NCI-H526 treated with DMSO at 0.1 percent for 48 hours (cell line): ENCODE data around the gene ATP13A1.
A peak's percentile ranks its signal among the peaks of the same experiment; 100 is the strongest.

ENCODE experiments used
- DNase-seq: peaks from one replicate; lab custom pipeline; 2025; lab: John Stamatoyannopoulos, UW

Gene ATP13A1

GRCh38 chr19:19643158-19644053 lies 20.1 kb downstream of the ATP13A1 start, which contains the start of gene GMIP:
Gene GMIP (minus strand): TSS chr19:19643657. CDS start chr19:19643529, 128 bp downstream.
- peak; percentile 24 for DNase-seq

GRCh38 chr19:19642506-19643157 lies 20.8 kb downstream of the ATP13A1 start:
- no peak for DNase-seq

DNA sequence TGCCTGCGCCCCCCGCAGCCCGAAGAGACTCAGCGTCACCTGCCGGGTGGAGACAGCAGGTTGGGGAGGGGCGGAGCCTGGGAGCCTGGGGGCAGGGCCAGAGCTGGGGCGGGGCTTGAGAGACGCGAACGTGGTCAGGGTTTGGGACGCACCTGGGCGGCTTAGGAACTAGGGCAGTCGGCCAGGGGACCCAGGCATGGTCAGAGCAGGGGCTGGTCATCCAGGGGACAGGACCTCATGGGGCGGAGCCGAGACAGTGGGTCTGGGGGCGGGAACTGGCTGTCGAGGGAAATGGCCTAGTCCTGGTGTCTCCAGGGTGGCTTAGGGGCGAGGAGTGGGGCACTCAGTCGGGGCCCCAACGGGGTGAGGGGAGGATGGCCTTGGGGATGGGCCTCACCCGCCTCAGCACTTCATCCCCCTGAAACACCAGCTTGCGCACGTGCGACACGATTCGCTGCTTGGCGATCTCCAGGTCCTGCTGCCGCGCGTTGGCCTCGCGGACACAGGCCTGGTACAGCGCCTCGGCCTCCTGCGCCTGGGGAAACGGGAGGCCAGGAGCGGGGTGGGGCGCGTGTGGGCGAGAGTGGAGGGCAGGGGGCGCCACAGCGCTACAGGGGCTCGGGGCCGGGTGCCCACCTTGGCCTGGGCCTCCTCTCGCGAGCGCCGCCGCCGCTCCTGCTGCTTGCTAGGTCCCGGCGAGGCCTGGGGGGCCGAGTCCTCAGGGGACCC lies 25.8 kb downstream of the ATP13A1 start:
- DNase-seq = no peak

GRCh38 chr19:19637186-19637522 lies 26.3 kb downstream of the ATP13A1 start:
- DNase-seq = no peak

- DNase-seq = no peak
Observed at GRCh38 chr19:19636573-19637185, 26.8 kb downstream of the ATP13A1 start.

DNA sequence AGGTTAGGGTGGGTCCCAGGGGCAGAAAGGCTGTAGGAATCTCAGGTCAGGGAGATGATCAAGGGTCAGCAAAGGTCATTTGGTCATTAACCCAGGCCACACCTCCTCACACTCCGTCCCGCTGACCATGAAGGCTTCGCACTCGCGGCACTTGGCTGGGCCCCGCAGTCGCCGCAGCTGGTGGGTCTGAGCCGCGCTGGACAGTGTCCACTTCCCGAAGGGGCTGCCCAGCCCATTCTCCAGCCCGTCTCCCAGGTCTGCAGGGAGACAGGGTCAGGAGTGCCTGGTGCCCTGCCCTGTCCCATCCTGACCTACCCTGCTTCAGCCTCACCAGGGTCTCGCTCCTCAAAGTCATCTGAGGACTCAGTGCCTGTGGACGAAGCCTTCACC lies 28.2 kb downstream of the ATP13A1 start:
- no peak for DNase-seq

- DNase-seq = no peak
Observed at GRCh38 chr19:19634516-19635312, 28.8 kb downstream of the ATP13A1 start.

DNA sequence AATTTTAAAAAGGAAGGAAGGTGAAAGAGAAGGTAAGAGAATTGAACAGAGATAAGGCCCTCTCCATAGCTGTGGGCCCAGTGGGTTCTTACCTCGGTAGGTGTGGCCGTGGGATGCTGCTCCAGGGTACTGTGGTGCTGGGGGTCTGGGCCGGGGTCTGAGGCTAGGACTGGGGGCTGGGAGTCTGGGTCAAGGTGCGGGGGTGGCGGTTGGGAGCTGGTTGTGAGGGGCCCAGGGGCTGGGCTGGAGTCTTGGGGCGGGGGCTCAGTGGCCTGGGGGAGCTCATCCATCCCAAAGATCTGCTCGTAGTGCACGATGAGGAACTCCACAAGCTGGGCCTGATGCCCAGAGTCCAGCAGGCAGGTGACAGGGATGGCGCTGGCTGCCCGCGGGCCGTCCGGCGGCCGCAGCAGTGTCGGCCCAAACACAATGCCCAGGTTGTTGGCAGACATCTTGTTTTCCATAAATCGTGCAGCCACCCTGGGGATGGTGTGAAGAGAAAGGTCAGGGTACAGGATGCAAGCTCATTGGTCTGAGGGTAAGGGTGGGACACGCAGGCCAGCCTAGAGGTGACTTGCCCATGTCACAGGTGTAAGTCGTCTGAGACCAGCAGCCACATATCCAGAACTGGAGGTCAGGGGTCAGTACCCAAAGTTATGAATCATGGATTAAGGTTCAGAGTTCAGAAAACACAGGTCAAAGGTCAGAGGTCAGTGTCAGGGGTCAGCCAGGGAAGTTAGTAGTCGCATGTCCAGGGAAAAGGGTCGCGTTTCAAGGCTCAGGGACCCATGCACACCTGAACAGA lies 29.6 kb downstream of the ATP13A1 start:
- no peak for DNase-seq

DNA sequence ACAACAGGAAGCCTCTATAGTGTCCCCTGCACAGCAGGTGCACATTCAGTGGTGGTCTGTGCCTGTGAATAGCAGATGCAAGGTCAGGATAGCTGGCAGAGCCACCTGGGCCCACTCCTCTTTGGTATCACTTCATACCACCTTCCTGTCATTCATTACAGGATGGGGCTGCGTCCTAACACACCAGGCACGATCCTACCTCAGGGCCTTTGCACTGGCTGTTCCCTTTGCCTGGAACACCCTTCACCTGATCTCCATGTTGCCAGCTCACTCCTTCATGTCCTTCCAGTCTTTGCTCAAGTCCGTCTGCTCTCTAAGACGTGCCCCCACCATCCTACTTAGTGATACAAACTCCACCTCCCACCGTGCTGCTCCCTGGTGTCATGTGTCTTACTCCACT lies 30.8 kb downstream of the ATP13A1 start:
- no peak for DNase-seq

- no peak for DNase-seq
Observed at GRCh38 chr19:19631346-19631745, 32.1 kb downstream of the ATP13A1 start.

- DNase-seq = no peak
Observed at GRCh38 chr19:19630426-19630825, 33.0 kb downstream of the ATP13A1 start.

GRCh38 chr19:19630062-19630414 lies 33.4 kb downstream of the ATP13A1 start:
- DNase-seq = no peak

DNA sequence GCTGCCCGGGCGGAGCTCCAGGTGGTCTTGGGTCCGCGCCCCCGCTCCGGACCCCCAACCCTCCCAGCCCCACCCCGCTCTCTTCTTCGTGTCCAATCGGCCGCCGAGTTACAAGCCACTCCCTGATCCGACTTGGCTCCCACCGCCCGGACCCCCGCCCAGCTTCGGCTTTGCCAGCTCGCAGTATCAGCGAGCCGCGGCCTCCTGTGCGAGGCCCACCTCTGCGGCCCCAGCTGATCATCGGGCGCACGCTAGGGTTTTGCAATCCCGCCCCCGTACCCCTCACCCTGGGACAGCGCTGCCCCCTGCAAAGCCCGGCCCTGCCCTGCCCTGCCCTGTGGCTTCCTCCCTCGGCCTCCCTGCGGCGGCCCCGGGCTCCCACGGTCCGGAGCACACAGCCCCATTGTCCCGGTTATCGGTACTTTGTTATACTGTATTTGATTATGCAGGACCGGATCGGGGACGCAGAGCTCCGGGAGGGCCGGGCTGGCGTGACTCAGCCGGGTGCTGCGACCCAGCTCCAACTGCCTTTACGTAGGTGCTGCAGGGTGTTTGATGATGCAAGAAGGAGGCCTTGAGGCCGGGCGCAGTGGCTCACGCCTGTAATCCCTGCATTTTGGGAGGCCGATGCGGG lies 34.9 kb downstream of the ATP13A1 start:
- DNase-seq = peak; percentile 6

DNA sequence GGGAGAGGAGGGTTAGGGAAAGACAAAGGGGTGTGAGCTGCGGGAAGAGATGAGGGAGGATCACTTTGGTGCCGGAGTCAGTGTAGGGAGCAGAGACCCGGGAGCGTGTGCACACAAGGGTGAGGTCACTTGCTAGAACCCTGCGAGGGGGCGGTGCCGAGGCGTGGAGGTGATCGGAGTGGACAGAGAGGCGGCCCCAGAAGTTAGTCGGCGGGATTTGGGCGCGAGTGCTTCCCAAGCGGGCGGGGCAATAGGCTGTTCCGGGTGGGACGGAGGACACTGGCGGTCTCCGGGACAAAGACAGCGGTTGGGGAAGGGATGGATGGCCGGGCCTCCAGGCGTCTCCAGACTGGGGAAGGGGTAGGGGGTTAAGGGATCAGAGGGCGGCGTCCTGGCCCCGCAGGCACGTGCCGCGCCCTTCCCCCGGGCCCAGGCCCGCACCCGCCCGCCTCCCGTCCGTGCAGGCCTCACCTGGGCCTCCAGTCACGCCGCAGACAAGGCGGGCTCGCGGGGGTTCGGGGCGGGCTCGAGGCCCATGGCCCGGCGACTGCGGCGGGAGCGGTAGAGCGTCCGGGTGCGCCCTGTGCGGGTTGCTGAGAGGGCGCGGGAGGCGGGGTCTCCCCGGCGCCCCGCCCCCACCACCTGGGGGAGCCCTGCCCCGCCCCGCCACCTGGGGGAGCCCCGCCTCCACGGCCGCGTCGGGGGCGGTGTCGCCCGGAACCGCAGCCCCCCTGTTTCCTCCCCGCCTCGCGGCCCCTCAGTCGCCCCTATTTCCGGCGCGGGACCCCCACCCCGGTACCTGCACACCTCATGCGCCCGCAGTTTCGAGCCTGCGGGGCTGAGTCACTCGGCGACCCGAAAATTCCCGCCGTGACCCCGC lies 35.6 kb downstream of the ATP13A1 start, which contains the start of gene LPAR2:
LPAR2 (minus strand) TSS at position 600 of the 880 bp plus-strand sequence. CDS start 945 bp downstream, outside the sequence.
- DNase-seq = no peak

- no peak for DNase-seq
Observed at GRCh38 chr19:19626516-19627472, 36.7 kb downstream of the ATP13A1 start.

- DNase-seq = no peak
Observed at GRCh38 chr19:19624032-19624570, 39.4 kb downstream of the ATP13A1 start.

- no peak for DNase-seq
Observed at GRCh38 chr19:19623383-19623782, 40.1 kb downstream of the ATP13A1 start.

- no peak for DNase-seq
Observed at GRCh38 chr19:19619849-19620210, 43.6 kb downstream of the ATP13A1 start.
